ENCODE results near the gene EXOC4.

The EXOC4 gene

GRCh38 chr7:133746847-133747246, 494.0 kb downstream of the EXOC4 start:
- H3K36me3 ChIP-seq = no peaks in the 10 kb centered on the region
- no peaks in the 10 kb centered on the region for H4K20me1 ChIP-seq
- H3K4me3 ChIP-seq = no peak overlapping the region
- no peaks in the 10 kb centered on the region for H3K9me3 ChIP-seq
- no peak for TF ChIP-seq Cebpa-rat (IDR thresholded peaks at IDR 0.05)
- H3K4me1 ChIP-seq = no peaks in the 10 kb centered on the region
- no peak overlapping the region for H3K4me2 ChIP-seq
- H3K27ac ChIP-seq = no peak overlapping the region
- H3K9ac ChIP-seq = no peak overlapping the region
- no peaks in the 10 kb centered on the region for H3K27me3 ChIP-seq

GRCh38 chr7:133748443-133749407, 495.8 kb downstream of the EXOC4 start:
- no peaks in the 10 kb centered on the region for H3K4me1 ChIP-seq
- H3K4me3 ChIP-seq = no peak overlapping the region
- no peaks in the 10 kb centered on the region for H3K9me3 ChIP-seq
- H3K27me3 ChIP-seq = no peaks in the 10 kb centered on the region
- no peak for TF ChIP-seq Cebpa-rat (IDR thresholded peaks at IDR 0.05)
- no peaks in the 10 kb centered on the region for H4K20me1 ChIP-seq
- no peaks in the 10 kb centered on the region for H3K36me3 ChIP-seq
- H3K4me2 ChIP-seq = no peak overlapping the region
- no peak overlapping the region for H3K27ac ChIP-seq
- H3K9ac ChIP-seq = no peak overlapping the region

- Histone ChIP-seq H3K36me3 (no peaks in the 10 kb centered on the region), H3K4me2 (no peak overlapping the region), H3K4me1 (no peaks in the 10 kb centered on the region), H3K9ac (no peak overlapping the region), H4K20me1 (no peaks in the 10 kb centered on the region), H3K27ac (no peak overlapping the region), H3K27me3 (no peaks in the 10 kb centered on the region), H3K9me3 (no peaks in the 10 kb centered on the region), H3K4me3 (no peak overlapping the region)
- TF ChIP-seq Cebpa-rat (IDR thresholded peaks at IDR 0.05) = no peak
Observed at GRCh38 chr7:133750287-133750686, 497.4 kb downstream of the EXOC4 start.

GRCh38 chr7:133751079-133751478, 498.2 kb downstream of the EXOC4 start:
- Histone ChIP-seq H3K4me3 (no peak overlapping the region), H3K27ac (no peak overlapping the region), H3K9ac (no peak overlapping the region), H3K36me3 (no peaks in the 10 kb centered on the region), H3K9me3 (no peaks in the 10 kb centered on the region), H3K4me2 (no peak overlapping the region), H4K20me1 (no peaks in the 10 kb centered on the region), H3K27me3 (no peaks in the 10 kb centered on the region), H3K4me1 (no peaks in the 10 kb centered on the region)
- TF ChIP-seq Cebpa-rat (IDR thresholded peaks at IDR 0.05) = no peak

- Histone ChIP-seq H4K20me1 (no peaks in the 10 kb centered on the region), H3K4me3 (no peak overlapping the region), H3K27me3 (no peaks in the 10 kb centered on the region), H3K4me2 (no peak overlapping the region), H3K9ac (no peak overlapping the region), H3K9me3 (no peaks in the 10 kb centered on the region), H3K4me1 (no peaks in the 10 kb centered on the region), H3K27ac (no peak overlapping the region), H3K36me3 (no peaks in the 10 kb centered on the region)
- TF ChIP-seq Cebpa-rat (IDR thresholded peaks at IDR 0.05) = no peak
Observed at GRCh38 chr7:133753513-133753912, 500.6 kb downstream of the EXOC4 start.

- no peaks in the 10 kb centered on the region for H3K9me3 ChIP-seq
Observed at GRCh38 chr7:133754708-133755107, 501.8 kb downstream of the EXOC4 start.

GRCh38 chr7:133755901-133756300, 503.0 kb downstream of the EXOC4 start:
- Histone ChIP-seq H3K9ac (no peak overlapping the region), H3K4me2 (no peak overlapping the region), H3K4me1 (no peaks in the 10 kb centered on the region), H3K27ac (no peak overlapping the region), H4K20me1 (no peaks in the 10 kb centered on the region), H3K4me3 (no peak overlapping the region), H3K9me3 (no peaks in the 10 kb centered on the region), H3K36me3 (no peaks in the 10 kb centered on the region), H3K27me3 (no peaks in the 10 kb centered on the region)
- TF ChIP-seq Cebpa-rat (IDR thresholded peaks at IDR 0.05) = no peak

More at GRCh38 chr7:133754708-133755107, 501.8 kb downstream of the EXOC4 start:
- no peaks in the 10 kb centered on the region for H3K36me3 ChIP-seq
- H3K4me2 ChIP-seq = no peak overlapping the region
- no peaks in the 10 kb centered on the region for H3K27me3 ChIP-seq
- H3K4me3 ChIP-seq = no peak overlapping the region
- H3K9ac ChIP-seq = no peak overlapping the region
- H3K27ac ChIP-seq = no peak overlapping the region
- H3K4me1 ChIP-seq = no peaks in the 10 kb centered on the region
- H4K20me1 ChIP-seq = no peaks in the 10 kb centered on the region
- no peak for TF ChIP-seq Cebpa-rat (IDR thresholded peaks at IDR 0.05)

GRCh38 chr7:133761443-133761842, 508.6 kb downstream of the EXOC4 start:
- H3K27me3 ChIP-seq = no peaks in the 10 kb centered on the region
- H3K4me3 ChIP-seq = no peak overlapping the region
- TF ChIP-seq Cebpa-rat (IDR thresholded peaks at IDR 0.05) = no peak
- no peak overlapping the region for H3K27ac ChIP-seq
- no peak overlapping the region for H3K4me2 ChIP-seq
- H3K36me3 ChIP-seq = peaks cover 5% of the 10 kb centered on the region; the same call in 1 of the 2 replicates
- H3K9me3 ChIP-seq = no peaks in the 10 kb centered on the region
- H3K9ac ChIP-seq = no peak overlapping the region
- no peaks in the 10 kb centered on the region for H3K4me1 ChIP-seq
- no peaks in the 10 kb centered on the region for H4K20me1 ChIP-seq

GRCh38 chr7:133763076-133763640, 510.3 kb downstream of the EXOC4 start:
- Histone ChIP-seq H3K36me3 (peaks cover 5% of the 10 kb centered on the region; the same call in 1 of the 2 replicates), H3K4me3 (no peak overlapping the region), H3K9me3 (no peaks in the 10 kb centered on the region), H3K4me2 (no peak overlapping the region), H3K27ac (no peak overlapping the region), H3K4me1 (no peaks in the 10 kb centered on the region), H3K27me3 (no peaks in the 10 kb centered on the region), H3K9ac (no peak overlapping the region), H4K20me1 (no peaks in the 10 kb centered on the region)
- TF ChIP-seq Cebpa-rat (IDR thresholded peaks at IDR 0.05) = no peak

GRCh38 chr7:133769668-133770067, 516.8 kb downstream of the EXOC4 start:
- no peak overlapping the region for H3K4me3 ChIP-seq
- H3K27ac ChIP-seq = no peak overlapping the region
- H3K9ac ChIP-seq = no peak overlapping the region
- H3K4me2 ChIP-seq = no peak overlapping the region
- TF ChIP-seq Cebpa-rat (IDR thresholded peaks at IDR 0.05) = no peak
- no peaks in the 10 kb centered on the region for H4K20me1 ChIP-seq
- no peaks in the 10 kb centered on the region for H3K36me3 ChIP-seq
- no peaks in the 10 kb centered on the region for H3K4me1 ChIP-seq
- no peaks in the 10 kb centered on the region for H3K9me3 ChIP-seq
- no peaks in the 10 kb centered on the region for H3K27me3 ChIP-seq

Data from BLaER1 (cell line).